NB4 (cell line): ENCODE measurements around the gene RICTOR.

Experiments used
- CTCF ChIP-seq: IDR thresholded peaks from one replicate; pipeline ENCODE4 v1.5.1; 2012; ENCODE audit warnings: low read depth, low read length
- POLR2A ChIP-seq: IDR thresholded peaks from 2 replicates; pipeline ENCODE4 v1.6.1; 2011; ENCODE audit warnings: mild to moderate bottlenecking; ENCODE audit not compliant: insufficient read length; ENCODE audit errors: extremely low read depth

- no peak for TF ChIP-seq CTCF
- TF ChIP-seq POLR2A, result no peak
Observed at GRCh38 chr5:39024005-39024404, 50.2 kb downstream of the RICTOR start.
